Breast epithelium (tissue), 4 donors: ENCODE results near the gene PTPRM. TPM values are rescaled to one million over a fixed set of nuclear protein-coding genes. Genes with fewer than 3 reads are reported as not detected.

ENCODE experiments used
- DNase-seq, 2 donors: peaks; one replicate each; pipeline ENCODE4 v3.0.0-alpha.2; 2019; ENCODE audit warnings: low spot score in 2 of 2
- H3K27ac ChIP-seq, 2 donors: fragments of 200-600 bp; sonication (generic) in 1 of 2; one replicate each; pipeline ENCODE4 v1.5.1; 2016 to 2019; ENCODE audit warnings: mild to moderate bottlenecking in 1 of 2
- H3K27me3 ChIP-seq, 2 donors: fragments of 200-600 bp; sonication (generic) in 1 of 2; one replicate each; pipeline versions ENCODE4 v1.5.1 to v1.6.0; 2017 to 2019; ENCODE audit warnings: control low read depth in 1 of 2, mild to moderate bottlenecking in 1 of 2
- H3K36me3 ChIP-seq: fragments of 200-600 bp; one replicate; pipeline ENCODE4 v1.5.1; 2019
- H3K4me1 ChIP-seq, 2 donors: fragments of 200-600 bp; sonication (generic); one replicate each; pipeline ENCODE4 v1.5.1; 2016 to 2019; ENCODE audit warnings: control low read depth in 1 of 2
- H3K4me3 ChIP-seq, 3 donors: fragments of 200-600 bp; sonication (generic); 1 replicate in 2 of 3; 2 replicates in 1 of 3; pipeline ENCODE4 v1.5.1; 2016 to 2019; ENCODE audit warnings: mild to moderate bottlenecking in 3 of 3, moderate library complexity in 2 of 3
- H3K9me3 ChIP-seq, 2 donors: fragments of 200-600 bp; sonication (generic) in 1 of 2; one replicate each; pipeline ENCODE4 v1.5.1; 2016 to 2019; ENCODE audit warnings: control low read depth in 1 of 2
- POLR2A ChIP-seq: fragments of 450-650 bp; IDR thresholded peaks from one replicate; pipeline ENCODE4 v1.6.1; 2016; ENCODE audit warnings: antibody characterized with exemption, mild to moderate bottlenecking, moderate library complexity
- POLR2AphosphoS5 ChIP-seq, 3 donors: sonication (generic); formaldehyde crosslinking; IDR thresholded peaks; one replicate each; pipeline ENCODE4 v1.6.1; 2017; ENCODE audit warnings: antibody characterized with exemption in 3 of 3
- intact Hi-C: fragments of 100-400 bp; cut with DNase I; formaldehyde crosslinking; loops from one replicate; pipeline ENCODE4 v1.15.1; 2023; ENCODE audit warnings: low total_unique reads
- total RNA-seq, 3 donors: library from RNA; depleted of rRNA; stranded (reverse); fragments of >200 nt; gene quantifications; one replicate each; pipeline ENCODE4 v1.1.0, GENCODE V29; 2016
- TF ChIP-seq, protein P1 (sequence below), 3 donors: fragments of 450-650 bp; IDR thresholded peaks; one replicate each; pipeline ENCODE4 v1.5.1; 2016 to 2017; ENCODE audit warnings: antibody characterized with exemption in 3 of 3, mild to moderate bottlenecking in 3 of 3, moderate library complexity in 3 of 3

PTPRM gene
- total RNA-seq, 3 donors from 2014 or later, result 41.7 to 181 (median 140) TPM

GRCh38 chr18:8217051-8217564 is 650.0 kb downstream of the PTPRM start:
- H3K4me3 ChIP-seq, result no peak overlapping the region
- intact Hi-C loops, result no loop called here
- no peak for TF ChIP-seq POLR2AphosphoS5 (IDR thresholded peaks at IDR 0.05)
- TF ChIP-seq POLR2A, result no peak
- TF ChIP-seq, protein P1, sequence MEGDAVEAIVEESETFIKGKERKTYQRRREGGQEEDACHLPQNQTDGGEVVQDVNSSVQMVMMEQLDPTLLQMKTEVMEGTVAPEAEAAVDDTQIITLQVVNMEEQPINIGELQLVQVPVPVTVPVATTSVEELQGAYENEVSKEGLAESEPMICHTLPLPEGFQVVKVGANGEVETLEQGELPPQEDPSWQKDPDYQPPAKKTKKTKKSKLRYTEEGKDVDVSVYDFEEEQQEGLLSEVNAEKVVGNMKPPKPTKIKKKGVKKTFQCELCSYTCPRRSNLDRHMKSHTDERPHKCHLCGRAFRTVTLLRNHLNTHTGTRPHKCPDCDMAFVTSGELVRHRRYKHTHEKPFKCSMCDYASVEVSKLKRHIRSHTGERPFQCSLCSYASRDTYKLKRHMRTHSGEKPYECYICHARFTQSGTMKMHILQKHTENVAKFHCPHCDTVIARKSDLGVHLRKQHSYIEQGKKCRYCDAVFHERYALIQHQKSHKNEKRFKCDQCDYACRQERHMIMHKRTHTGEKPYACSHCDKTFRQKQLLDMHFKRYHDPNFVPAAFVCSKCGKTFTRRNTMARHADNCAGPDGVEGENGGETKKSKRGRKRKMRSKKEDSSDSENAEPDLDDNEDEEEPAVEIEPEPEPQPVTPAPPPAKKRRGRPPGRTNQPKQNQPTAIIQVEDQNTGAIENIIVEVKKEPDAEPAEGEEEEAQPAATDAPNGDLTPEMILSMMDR (IDR thresholded peaks at IDR 0.05), result no peak

GRCh38 chr18:8218197-8218596 is 651.1 kb downstream of the PTPRM start:
- no peak for DNase-seq
- H3K27ac ChIP-seq, result no peak overlapping the region
- intact Hi-C loops, result no loop called here
- no peaks in the 10 kb centered on the region for H3K9me3 ChIP-seq
- no peaks in the 10 kb centered on the region for H3K36me3 ChIP-seq
- TF ChIP-seq POLR2AphosphoS5 (IDR thresholded peaks at IDR 0.05), result no peak
- TF ChIP-seq POLR2A, result no peak
- TF ChIP-seq, protein P1 (IDR thresholded peaks at IDR 0.05), result no peak
- H3K4me1 ChIP-seq, result no peaks in the 10 kb centered on the region
- no peaks in the 10 kb centered on the region for H3K27me3 ChIP-seq
- H3K4me3 ChIP-seq, result no peak overlapping the region

More at GRCh38 chr18:8217051-8217564, 650.0 kb downstream of the PTPRM start:
- H3K9me3 ChIP-seq, result no peaks in the 10 kb centered on the region
- no peak for DNase-seq
- no peaks in the 10 kb centered on the region for H3K4me1 ChIP-seq
- no peak overlapping the region for H3K27ac ChIP-seq
- no peaks in the 10 kb centered on the region for H3K36me3 ChIP-seq
- no peaks in the 10 kb centered on the region for H3K27me3 ChIP-seq

- DNase-seq, result no peak
- no peaks in the 10 kb centered on the region for H3K27me3 ChIP-seq
- H3K27ac ChIP-seq, result no peak overlapping the region
- peaks cover 0 to 4% of the 10 kb centered on the region in 2 donors for H3K9me3 ChIP-seq
- TF ChIP-seq, protein P1 (IDR thresholded peaks at IDR 0.05), result no peak
- no peak for TF ChIP-seq POLR2A
- TF ChIP-seq POLR2AphosphoS5 (IDR thresholded peaks at IDR 0.05), result no peak
- intact Hi-C loops, result no loop called here
- no peak overlapping the region for H3K4me3 ChIP-seq
- no peaks in the 10 kb centered on the region for H3K4me1 ChIP-seq
- H3K36me3 ChIP-seq, result no peaks in the 10 kb centered on the region
Observed at GRCh38 chr18:8221452-8221851, 654.3 kb downstream of the PTPRM start.

DNA sequence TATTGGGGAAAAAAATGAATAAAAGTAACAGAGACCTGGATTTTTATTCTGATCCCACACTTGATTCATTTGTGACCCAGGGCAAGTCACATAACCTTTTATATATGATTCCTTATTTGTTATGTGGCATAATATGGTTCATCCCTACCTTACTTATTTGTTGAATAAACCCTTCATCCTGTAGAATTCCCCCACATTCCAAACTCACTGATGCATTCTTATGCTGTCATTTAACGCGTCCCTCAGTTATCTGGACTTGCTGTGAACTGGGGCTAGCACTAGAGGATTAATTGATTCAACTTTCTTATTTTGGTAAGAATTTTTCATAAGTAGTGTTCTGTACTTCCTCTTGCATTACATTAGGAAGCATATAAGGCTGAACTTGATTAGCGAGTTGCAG is 657.5 kb downstream of the PTPRM start:
- intact Hi-C loops, result no loop called here

GRCh38 chr18:8229040-8229439 is 661.9 kb downstream of the PTPRM start:
- intact Hi-C loops, result no loop called here
- Histone ChIP-seq H3K4me3 (no peak overlapping the region), H3K9me3 (peaks cover 0 to 6% of the 10 kb centered on the region in 2 donors), H3K36me3 (no peaks in the 10 kb centered on the region), H3K4me1 (no peaks in the 10 kb centered on the region), H3K27ac (no peak overlapping the region), H3K27me3 (no peaks in the 10 kb centered on the region)
- TF ChIP-seq POLR2AphosphoS5 (IDR thresholded peaks at IDR 0.05) (no peak), POLR2A (no peak)
- TF ChIP-seq, protein P1 (IDR thresholded peaks at IDR 0.05), result no peak
- no peak for DNase-seq

More for the DNA sequence above, 657.5 kb downstream of the PTPRM start:
- no peaks in the 10 kb centered on the region for H3K4me1 ChIP-seq
- H3K36me3 ChIP-seq, result no peaks in the 10 kb centered on the region
- peaks cover 0 to 6% of the 10 kb centered on the region in 2 donors for H3K9me3 ChIP-seq
- no peak for DNase-seq
- TF ChIP-seq POLR2A (no peak), POLR2AphosphoS5 (IDR thresholded peaks at IDR 0.05) (no peak)
- TF ChIP-seq, protein P1 (IDR thresholded peaks at IDR 0.05), result no peak
- H3K27me3 ChIP-seq, result no peaks in the 10 kb centered on the region
- H3K4me3 ChIP-seq, result no peak overlapping the region
- no peak overlapping the region for H3K27ac ChIP-seq
